Thyroid gland (tissue), 4 donors: Measurements from ENCODE around the gene ATF4. TPM values are rescaled to one million over a fixed set of nuclear protein-coding genes. Genes with fewer than 3 reads are reported as not detected.

Source experiments
- DNase-seq, 2 donors: peaks; one replicate each; pipeline ENCODE4 v3.0.0-alpha.2; 2019
- H3K27ac ChIP-seq, 3 donors: fragments of 200-600 bp; sonication (generic); 1 replicate in 2 of 3; 2 replicates in 1 of 3; pipeline ENCODE4 v1.5.1; 2016 to 2019; ENCODE audit warnings: mild to moderate bottlenecking in 1 of 3, moderate library complexity in 1 of 3
- H3K27me3 ChIP-seq: fragments of 200-600 bp; sonication (generic); one replicate; pipeline ENCODE4 v1.5.1; 2019
- H3K36me3 ChIP-seq, 2 donors: fragments of 200-600 bp; sonication (generic); one replicate each; pipeline ENCODE4 v1.5.1; 2016 to 2019
- H3K4me1 ChIP-seq, 2 donors: fragments of 200-600 bp; sonication (generic); one replicate each; pipeline ENCODE4 v1.5.1; 2017 to 2019
- H3K4me3 ChIP-seq, 3 donors: fragments of 200-600 bp; sonication (generic); replicated peaks in 1 of 3; 1 replicate in 2 of 3; 2 replicates in 1 of 3; pipeline ENCODE4 v1.5.1; 2016; ENCODE audit warnings: mild to moderate bottlenecking in 1 of 3
- H3K9me3 ChIP-seq: fragments of 200-600 bp; sonication (generic); one replicate; pipeline ENCODE4 v1.5.1; 2017
- CTCF ChIP-seq, 6 experiments: fragments of 200-600 bp in 3 of 6; fragments of 450-650 bp in 3 of 6; sonication (generic) in 3 of 6; IDR thresholded peaks; one replicate each; pipeline ENCODE4 v1.5.1; 2016 to 2019; ENCODE audit warnings: antibody characterized with exemption in 6 of 6, mild to moderate bottlenecking in 2 of 6, inconsistent platforms in 1 of 6, moderate library complexity in 1 of 6
- POLR2A ChIP-seq, 2 donors: fragments of 450-650 bp; IDR thresholded peaks; one replicate each; pipeline ENCODE4 v1.6.1; 2017; ENCODE audit warnings: antibody characterized with exemption in 2 of 2, mild to moderate bottlenecking in 2 of 2, moderate library complexity in 1 of 2
- whole genome bisulfite sequencing, 2 donors: methylation state at CpG; one replicate each; pipeline ENCODE4 v1.1.5; 2017; 5-methylcytosine and 5-hydroxymethylcytosine counted together
- intact Hi-C: fragments of 100-400 bp; cut with DNase I; formaldehyde crosslinking; loops from one replicate; pipeline ENCODE4 v1.15.1; 2023
- total RNA-seq, 4 donors: library from RNA; depleted of rRNA; stranded (reverse); fragments of >200 nt; gene quantifications; one replicate each; pipeline ENCODE4 v1.2.3, GENCODE V29; 2016

Gene ATF4
- total RNA-seq, 4 donors from 2014 or later, result 173 to 273 (median 210) TPM

DNA sequence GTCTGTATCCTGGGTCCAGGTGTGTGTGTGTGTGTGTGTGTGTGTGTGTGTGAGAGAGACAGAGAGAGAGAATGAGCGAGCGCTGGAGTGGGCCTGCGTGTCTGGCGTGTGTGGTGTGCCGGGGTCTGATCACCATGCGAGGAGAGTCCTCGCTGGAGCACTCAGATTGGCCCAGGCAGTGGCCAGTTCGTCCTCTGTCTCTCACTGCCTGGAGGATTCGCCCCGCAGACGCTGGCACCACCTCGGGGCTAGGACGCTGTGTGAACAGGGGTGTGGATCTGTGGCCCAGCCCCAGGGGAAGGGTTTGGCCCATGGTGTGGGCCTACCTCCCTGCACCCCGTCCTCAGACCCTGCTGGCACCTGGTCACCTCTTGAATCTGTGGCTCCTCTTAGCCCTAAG lies 38.6 kb downstream of the ATF4 start:
- H3K36me3 ChIP-seq, result no peaks in the 10 kb centered on the region
- DNase-seq, result peak; percentile 54 to 69
- H3K9me3 ChIP-seq, result no peaks in the 10 kb centered on the region
- peak overlapping the region; percentile 70 to 93 (median 84) for H3K27ac ChIP-seq
- TF ChIP-seq POLR2A (IDR thresholded peaks at IDR 0.05) (peak in 1 of 2 donors; percentile 38), CTCF (IDR thresholded peaks at IDR 0.05) (no peak)
- intact Hi-C loops, result no loop called here
- H3K27me3 ChIP-seq, result no peaks in the 10 kb centered on the region
- peaks cover 19 to 33% of the 10 kb centered on the region in 2 donors for H3K4me1 ChIP-seq
- 31 to 64% methylated on average over 10 of the region's 14 CpGs for WGBS, 2 donors
- H3K4me3 ChIP-seq, result no peak overlapping the region

- peaks cover 19 to 33% of the 10 kb centered on the region in 2 donors for H3K4me1 ChIP-seq
These were observed 39.2 kb downstream of the ATF4 start for GRCh38 chr22:39559456-39560105.

GRCh38 chr22:39560127-39560526 lies 39.8 kb downstream of the ATF4 start:
- WGBS, 2 donors, result 47 to 66% methylated on average over 6 of the region's 6 CpGs
- Histone ChIP-seq H3K36me3 (no peaks in the 10 kb centered on the region), H3K27me3 (no peaks in the 10 kb centered on the region), H3K4me1 (peaks cover 19 to 33% of the 10 kb centered on the region in 2 donors), H3K27ac (peak overlapping the region; percentile 70 to 93 (median 84)), H3K9me3 (no peaks in the 10 kb centered on the region), H3K4me3 (no peak overlapping the region)
- TF ChIP-seq CTCF (IDR thresholded peaks at IDR 0.05) (no peak), POLR2A (IDR thresholded peaks at IDR 0.05) (no peak)
- intact Hi-C loops, result no loop called here
- peak; percentile 63 to 70 for DNase-seq

More at GRCh38 chr22:39559456-39560105, 39.2 kb downstream of the ATF4 start:
- intact Hi-C loops, result no loop called here
- peak overlapping the region; percentile 70 to 93 (median 84) for H3K27ac ChIP-seq
- H3K4me3 ChIP-seq, result no peak overlapping the region
- WGBS, 2 donors, result 42 to 69% methylated on average over 11 of the region's 11 CpGs
- H3K9me3 ChIP-seq, result no peaks in the 10 kb centered on the region
- H3K36me3 ChIP-seq, result no peaks in the 10 kb centered on the region
- TF ChIP-seq POLR2A (IDR thresholded peaks at IDR 0.05) (no peak), CTCF (IDR thresholded peaks at IDR 0.05) (peak in 3 of 6 experiments; percentile 38 to 46 (median 40))
- DNase-seq, result peak; percentile 68 to 75
- no peaks in the 10 kb centered on the region for H3K27me3 ChIP-seq

DNA sequence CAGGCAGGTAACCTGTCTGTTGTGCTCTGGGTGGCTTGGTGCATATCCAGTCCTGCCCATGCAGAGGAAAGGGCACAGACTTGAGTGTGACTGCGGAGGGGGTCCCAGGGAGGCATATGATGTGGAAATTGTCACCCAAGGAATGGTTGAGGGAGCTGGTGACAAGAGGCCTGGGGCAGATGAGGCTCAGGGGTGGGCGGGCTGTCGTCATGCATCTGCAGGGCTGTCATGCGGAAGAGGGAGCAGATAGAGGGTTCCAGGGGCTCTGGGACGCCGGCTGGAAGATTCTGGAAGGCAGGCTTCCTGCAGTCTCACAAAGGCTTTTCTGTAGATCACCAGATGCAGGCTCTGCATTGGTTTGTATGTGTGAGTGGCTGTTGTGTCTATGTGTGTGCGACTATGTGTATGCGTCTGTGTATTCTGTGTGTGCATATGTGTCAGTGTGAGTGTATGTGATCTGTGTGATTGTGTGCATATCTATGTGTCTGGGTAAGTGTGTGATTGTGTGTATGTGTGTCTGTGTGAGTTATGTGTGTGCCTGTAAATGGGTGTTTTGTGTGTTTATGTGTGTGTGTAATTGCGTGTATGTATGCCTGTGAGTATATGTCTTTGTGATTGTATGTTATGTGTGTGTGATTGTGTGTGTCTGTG lies 42.6 kb downstream of the ATF4 start:
- H3K36me3 ChIP-seq, result no peaks in the 10 kb centered on the region
- H3K4me3 ChIP-seq, result no peak overlapping the region
- H3K27ac ChIP-seq, result no peak overlapping the region
- H3K27me3 ChIP-seq, result no peaks in the 10 kb centered on the region
- TF ChIP-seq POLR2A (IDR thresholded peaks at IDR 0.05) (no peak), CTCF (IDR thresholded peaks at IDR 0.05) (no peak)
- WGBS, 2 donors, result 73 to 85% methylated on average over 9 of the region's 9 CpGs
- H3K9me3 ChIP-seq, result no peaks in the 10 kb centered on the region
- DNase-seq, result no peak
- intact Hi-C loops, result no loop called here
- peaks cover 19 to 33% of the 10 kb centered on the region in 2 donors for H3K4me1 ChIP-seq
